ENCODE results near the gene FBXO27.
"Not testable (repeated sequence)": the region's sequence is repeated elsewhere in the genome, so short reads cannot be mapped to it uniquely, and the experiment has no call there.

The FBXO27 gene

GRCh38 chr19:39032063-39032918 lies at the start of gene FBXO27:
Gene FBXO27 (minus strand): TSS chr19:39032549. CDS start chr19:39032227, 322 bp downstream.
- H3K36me3 ChIP-seq (ENCODE audit: control insufficient read depth, insufficient read depth, low read length) = peaks cover 2% of the 10 kb centered on the region
- H3K4me3 ChIP-seq (ENCODE audit: low read length) = peak within 1 kb of the TSS; percentile 83
- no peak within 1 kb of the TSS for H3K27ac ChIP-seq (ENCODE audit: low read depth, low read length)
- H3K9ac ChIP-seq (ENCODE audit: low read length) = no peak within 1 kb of the TSS
- H3K4me1 ChIP-seq (ENCODE audit: control insufficient read depth, insufficient read depth, low read length) = no peaks in the 10 kb centered on the region
- H3K27me3 ChIP-seq (ENCODE audit: control insufficient read depth, insufficient read depth, low read length) = no peaks in the 10 kb centered on the region

GRCh38 chr19:39080431-39080830 lies 48.1 kb upstream of the FBXO27 start:
- Histone ChIP-seq H3K27me3 (ENCODE audit: control insufficient read depth, insufficient read depth, low read length) (peaks cover 16% of the 10 kb centered on the region), H3K36me3 (ENCODE audit: control insufficient read depth, insufficient read depth, low read length) (no peaks in the 10 kb centered on the region), H3K4me1 (ENCODE audit: control insufficient read depth, insufficient read depth, low read length) (no peaks in the 10 kb centered on the region), H3K9ac (ENCODE audit: low read length) (no peak overlapping the region), H3K27ac (ENCODE audit: low read depth, low read length) (no peak overlapping the region), H3K4me3 (ENCODE audit: low read length) (no peak overlapping the region)

GRCh38 chr19:39078436-39079200 lies 46.3 kb upstream of the FBXO27 start:
- H3K9ac ChIP-seq (ENCODE audit: low read length) = no peak overlapping the region
- peaks cover 5% of the 10 kb centered on the region for H3K27me3 ChIP-seq (ENCODE audit: control insufficient read depth, insufficient read depth, low read length)
- H3K4me3 ChIP-seq (ENCODE audit: low read length) = no peak overlapping the region
- no peaks in the 10 kb centered on the region for H3K4me1 ChIP-seq (ENCODE audit: control insufficient read depth, insufficient read depth, low read length)
- no peaks in the 10 kb centered on the region for H3K36me3 ChIP-seq (ENCODE audit: control insufficient read depth, insufficient read depth, low read length)
- H3K27ac ChIP-seq (ENCODE audit: low read depth, low read length) = no peak overlapping the region

GRCh38 chr19:39077323-39077722 lies 45.0 kb upstream of the FBXO27 start:
- Histone ChIP-seq H3K4me1 (ENCODE audit: control insufficient read depth, insufficient read depth, low read length) (no peaks in the 10 kb centered on the region), H3K4me3 (ENCODE audit: low read length) (no peak overlapping the region), H3K36me3 (ENCODE audit: control insufficient read depth, insufficient read depth, low read length) (no peaks in the 10 kb centered on the region), H3K27ac (ENCODE audit: low read depth, low read length) (no peak overlapping the region), H3K27me3 (ENCODE audit: control insufficient read depth, insufficient read depth, low read length) (peaks cover 2% of the 10 kb centered on the region), H3K9ac (ENCODE audit: low read length) (no peak overlapping the region)

- Histone ChIP-seq H3K36me3 (ENCODE audit: control insufficient read depth, insufficient read depth, low read length) (no peaks in the 10 kb centered on the region), H3K4me3 (ENCODE audit: low read length) (no peak overlapping the region), H3K27me3 (ENCODE audit: control insufficient read depth, insufficient read depth, low read length) (peaks cover 2% of the 10 kb centered on the region)
Observed at GRCh38 chr19:39074942-39075341, 42.6 kb upstream of the FBXO27 start.

GRCh38 chr19:39074205-39074692 lies 41.9 kb upstream of the FBXO27 start:
- no peak overlapping the region for H3K27ac ChIP-seq (ENCODE audit: low read depth, low read length)
- peaks cover 2% of the 10 kb centered on the region for H3K27me3 ChIP-seq (ENCODE audit: control insufficient read depth, insufficient read depth, low read length)
- no peaks in the 10 kb centered on the region for H3K4me1 ChIP-seq (ENCODE audit: control insufficient read depth, insufficient read depth, low read length)
- no peaks in the 10 kb centered on the region for H3K36me3 ChIP-seq (ENCODE audit: control insufficient read depth, insufficient read depth, low read length)
- H3K4me3 ChIP-seq (ENCODE audit: low read length) = no peak overlapping the region
- no peak overlapping the region for H3K9ac ChIP-seq (ENCODE audit: low read length)

More at GRCh38 chr19:39074942-39075341, 42.6 kb upstream of the FBXO27 start:
- Histone ChIP-seq H3K27ac (ENCODE audit: low read depth, low read length) (no peak overlapping the region), H3K4me1 (ENCODE audit: control insufficient read depth, insufficient read depth, low read length) (no peaks in the 10 kb centered on the region), H3K9ac (ENCODE audit: low read length) (no peak overlapping the region)

- no peak overlapping the region for H3K27ac ChIP-seq (ENCODE audit: low read depth, low read length)
- H3K4me1 ChIP-seq (ENCODE audit: control insufficient read depth, insufficient read depth, low read length) = no peaks in the 10 kb centered on the region
- no peak overlapping the region for H3K4me3 ChIP-seq (ENCODE audit: low read length)
- no peak overlapping the region for H3K9ac ChIP-seq (ENCODE audit: low read length)
- H3K36me3 ChIP-seq (ENCODE audit: control insufficient read depth, insufficient read depth, low read length) = no peaks in the 10 kb centered on the region
- peaks cover 2% of the 10 kb centered on the region for H3K27me3 ChIP-seq (ENCODE audit: control insufficient read depth, insufficient read depth, low read length)
Observed at GRCh38 chr19:39070888-39071287, 38.5 kb upstream of the FBXO27 start.

GRCh38 chr19:39068259-39068658 lies 35.9 kb upstream of the FBXO27 start:
- H3K27me3 ChIP-seq (ENCODE audit: control insufficient read depth, insufficient read depth, low read length) = not testable (repeated sequence)

GRCh38 chr19:39067104-39067503 lies 34.8 kb upstream of the FBXO27 start:
- no peaks in the 10 kb centered on the region for H3K27me3 ChIP-seq (ENCODE audit: control insufficient read depth, insufficient read depth, low read length)
- no peaks in the 10 kb centered on the region for H3K4me1 ChIP-seq (ENCODE audit: control insufficient read depth, insufficient read depth, low read length)
- no peak overlapping the region for H3K27ac ChIP-seq (ENCODE audit: low read depth, low read length)
- no peak overlapping the region for H3K9ac ChIP-seq (ENCODE audit: low read length)
- H3K36me3 ChIP-seq (ENCODE audit: control insufficient read depth, insufficient read depth, low read length) = no peaks in the 10 kb centered on the region
- H3K4me3 ChIP-seq (ENCODE audit: low read length) = no peak overlapping the region

More at GRCh38 chr19:39068259-39068658, 35.9 kb upstream of the FBXO27 start:
- H3K4me3 ChIP-seq (ENCODE audit: low read length); H3K4me1 ChIP-seq (ENCODE audit: control insufficient read depth, insufficient read depth, low read length); H3K9ac ChIP-seq (ENCODE audit: low read length); H3K27ac ChIP-seq (ENCODE audit: low read depth, low read length); H3K36me3 ChIP-seq (ENCODE audit: control insufficient read depth, insufficient read depth, low read length): not testable (repeated sequence)

- H3K4me1 ChIP-seq (ENCODE audit: control insufficient read depth, insufficient read depth, low read length) = no peaks in the 10 kb centered on the region
Observed at GRCh38 chr19:39065928-39066327, 33.6 kb upstream of the FBXO27 start.

GRCh38 chr19:39064405-39064804 lies 32.1 kb upstream of the FBXO27 start:
- Histone ChIP-seq H3K4me3 (ENCODE audit: low read length) (no peak overlapping the region), H3K9ac (ENCODE audit: low read length) (no peak overlapping the region), H3K27ac (ENCODE audit: low read depth, low read length) (no peak overlapping the region), H3K27me3 (ENCODE audit: control insufficient read depth, insufficient read depth, low read length) (no peaks in the 10 kb centered on the region), H3K36me3 (ENCODE audit: control insufficient read depth, insufficient read depth, low read length) (no peaks in the 10 kb centered on the region), H3K4me1 (ENCODE audit: control insufficient read depth, insufficient read depth, low read length) (no peaks in the 10 kb centered on the region)

More at GRCh38 chr19:39065928-39066327, 33.6 kb upstream of the FBXO27 start:
- no peaks in the 10 kb centered on the region for H3K36me3 ChIP-seq (ENCODE audit: control insufficient read depth, insufficient read depth, low read length)
- H3K4me3 ChIP-seq (ENCODE audit: low read length) = no peak overlapping the region
- no peak overlapping the region for H3K27ac ChIP-seq (ENCODE audit: low read depth, low read length)
- no peaks in the 10 kb centered on the region for H3K27me3 ChIP-seq (ENCODE audit: control insufficient read depth, insufficient read depth, low read length)
- no peak overlapping the region for H3K9ac ChIP-seq (ENCODE audit: low read length)

- no peak overlapping the region for H3K4me3 ChIP-seq (ENCODE audit: low read length)
- H3K27me3 ChIP-seq (ENCODE audit: control insufficient read depth, insufficient read depth, low read length) = no peaks in the 10 kb centered on the region
- no peaks in the 10 kb centered on the region for H3K36me3 ChIP-seq (ENCODE audit: control insufficient read depth, insufficient read depth, low read length)
- no peaks in the 10 kb centered on the region for H3K4me1 ChIP-seq (ENCODE audit: control insufficient read depth, insufficient read depth, low read length)
- H3K9ac ChIP-seq (ENCODE audit: low read length) = no peak overlapping the region
- H3K27ac ChIP-seq (ENCODE audit: low read depth, low read length) = no peak overlapping the region
Observed at GRCh38 chr19:39060171-39060570, 27.8 kb upstream of the FBXO27 start.

All from rectal smooth muscle tissue (tissue), 1 donor.